Activated CD8-positive, alpha-beta memory T cell treated with anti-CD3 and anti-CD28 coated beads, Interleukin-2, amount 50 U/mL, for 48 hours (primary cell): Measurements from ENCODE around the gene DCLRE1B.

ENCODE experiments used
- DNase-seq: peaks from one replicate; pipeline ENCODE4 v3.0.0-alpha.2; 2020

Gene DCLRE1B

GRCh38 chr1:113950908-113951307, 45.8 kb downstream of the DCLRE1B start:
- DNase-seq: no peak

GRCh38 chr1:113951719-113952118, 46.6 kb downstream of the DCLRE1B start:
- DNase-seq: no peak

DNA sequence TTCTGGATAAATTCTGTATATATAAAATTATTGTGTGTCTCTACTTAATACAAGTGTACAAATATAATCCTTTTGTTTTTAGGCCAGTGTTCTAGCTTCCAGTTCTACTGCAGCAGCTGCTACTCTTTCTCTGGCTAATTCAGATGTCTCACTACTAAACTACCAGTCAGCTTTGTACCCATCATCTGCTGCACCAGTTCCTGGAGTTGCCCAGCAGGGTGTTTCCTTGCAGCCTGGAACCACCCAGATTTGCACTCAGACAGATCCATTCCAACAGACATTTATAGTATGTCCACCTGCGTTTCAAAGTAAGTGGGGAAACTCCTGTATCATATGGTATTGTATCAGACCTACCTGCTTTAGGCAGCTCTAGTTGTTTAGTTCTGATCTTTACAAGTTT, 52.9 kb downstream of the DCLRE1B start:
- no peak for DNase-seq

DNA sequence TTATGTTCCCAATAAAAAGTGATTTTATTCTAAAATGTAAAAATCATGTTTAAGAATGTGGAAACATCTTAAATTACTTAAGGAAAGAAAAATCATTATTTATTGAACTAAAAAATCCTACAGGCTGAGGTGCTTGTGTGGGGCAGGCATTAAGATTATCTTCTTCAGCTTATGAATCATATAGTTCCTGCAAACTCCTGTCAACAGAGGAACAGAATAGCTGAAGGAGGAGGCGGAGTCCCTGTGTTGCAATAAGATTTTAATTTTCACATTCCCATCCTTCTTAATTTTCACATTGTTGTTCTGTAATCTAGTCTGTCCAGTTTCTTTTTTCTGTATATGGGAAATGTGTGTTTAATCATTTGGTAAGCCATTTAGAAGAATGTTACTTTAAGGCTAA, 53.6 kb downstream of the DCLRE1B start:
- no peak for DNase-seq

- DNase-seq: no peak
These were observed 58.3 kb downstream of the DCLRE1B start for GRCh38 chr1:113963281-113963906.
